ENCODE data around the gene CDH4.

CDH4 gene

GRCh38 chr20:61299104-61299503 lies 47.0 kb downstream of the CDH4 start:
- TF ChIP-seq, protein P1, sequence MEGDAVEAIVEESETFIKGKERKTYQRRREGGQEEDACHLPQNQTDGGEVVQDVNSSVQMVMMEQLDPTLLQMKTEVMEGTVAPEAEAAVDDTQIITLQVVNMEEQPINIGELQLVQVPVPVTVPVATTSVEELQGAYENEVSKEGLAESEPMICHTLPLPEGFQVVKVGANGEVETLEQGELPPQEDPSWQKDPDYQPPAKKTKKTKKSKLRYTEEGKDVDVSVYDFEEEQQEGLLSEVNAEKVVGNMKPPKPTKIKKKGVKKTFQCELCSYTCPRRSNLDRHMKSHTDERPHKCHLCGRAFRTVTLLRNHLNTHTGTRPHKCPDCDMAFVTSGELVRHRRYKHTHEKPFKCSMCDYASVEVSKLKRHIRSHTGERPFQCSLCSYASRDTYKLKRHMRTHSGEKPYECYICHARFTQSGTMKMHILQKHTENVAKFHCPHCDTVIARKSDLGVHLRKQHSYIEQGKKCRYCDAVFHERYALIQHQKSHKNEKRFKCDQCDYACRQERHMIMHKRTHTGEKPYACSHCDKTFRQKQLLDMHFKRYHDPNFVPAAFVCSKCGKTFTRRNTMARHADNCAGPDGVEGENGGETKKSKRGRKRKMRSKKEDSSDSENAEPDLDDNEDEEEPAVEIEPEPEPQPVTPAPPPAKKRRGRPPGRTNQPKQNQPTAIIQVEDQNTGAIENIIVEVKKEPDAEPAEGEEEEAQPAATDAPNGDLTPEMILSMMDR (IDR thresholded peaks at IDR 0.05; ENCODE audit: low read length, missing control alignments) = no peak
- DNase-seq (ENCODE audit: low read depth) = no peak
- H3K4me3 ChIP-seq (replicated peaks; ENCODE audit: low read depth, low read length) = no peak overlapping the region

- DNase-seq (ENCODE audit: low read depth) = no peak
- H3K4me3 ChIP-seq (replicated peaks; ENCODE audit: low read depth, low read length) = no peak overlapping the region
- TF ChIP-seq, protein P1 (IDR thresholded peaks at IDR 0.05; ENCODE audit: low read length, missing control alignments) = no peak
Measured at GRCh38 chr20:61299618-61300017, 47.6 kb downstream of the CDH4 start.

- no peak overlapping the region for H3K4me3 ChIP-seq (replicated peaks; ENCODE audit: low read depth, low read length)
- TF ChIP-seq, protein P1 (IDR thresholded peaks at IDR 0.05; ENCODE audit: low read length, missing control alignments) = no peak
- DNase-seq (ENCODE audit: low read depth) = no peak
Measured at GRCh38 chr20:61300293-61300692, 48.2 kb downstream of the CDH4 start.

- H3K4me3 ChIP-seq (replicated peaks; ENCODE audit: low read depth, low read length) = no peak overlapping the region
- no peak for DNase-seq (ENCODE audit: low read depth)
- TF ChIP-seq, protein P1 (IDR thresholded peaks at IDR 0.05; ENCODE audit: low read length, missing control alignments) = no peak
Measured at GRCh38 chr20:61300709-61301108, 48.6 kb downstream of the CDH4 start.

GRCh38 chr20:61301711-61302525 lies 49.9 kb downstream of the CDH4 start:
- no peak for DNase-seq (ENCODE audit: low read depth)
- TF ChIP-seq, protein P1 (IDR thresholded peaks at IDR 0.05; ENCODE audit: low read length, missing control alignments) = no peak
- no peak overlapping the region for H3K4me3 ChIP-seq (replicated peaks; ENCODE audit: low read depth, low read length)

DNA sequence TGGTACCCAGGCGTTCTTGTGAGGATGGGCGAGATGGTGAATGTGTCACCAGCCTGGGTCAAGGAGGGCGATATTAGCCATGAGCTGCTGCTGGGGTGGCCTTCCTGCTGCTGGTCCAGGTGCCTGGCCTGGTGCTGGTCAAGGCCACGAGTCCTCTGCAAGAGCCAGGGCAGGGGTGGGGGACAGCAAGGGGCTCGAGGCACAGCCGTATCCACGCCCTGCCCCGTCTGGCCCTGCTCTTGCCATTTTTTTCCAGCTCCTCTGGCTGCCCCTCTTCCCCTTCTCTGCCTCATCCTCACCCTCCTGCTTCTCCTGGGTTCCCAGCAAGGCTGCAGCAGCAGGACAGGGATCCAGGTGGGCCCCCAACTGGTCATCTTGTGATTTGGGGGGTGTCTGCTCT lies 51.2 kb downstream of the CDH4 start:
- DNase-seq (ENCODE audit: low read depth) = no peak
- TF ChIP-seq, protein P1 (IDR thresholded peaks at IDR 0.05; ENCODE audit: low read length, missing control alignments) = no peak
- no peak overlapping the region for H3K4me3 ChIP-seq (replicated peaks; ENCODE audit: low read depth, low read length)

GRCh38 chr20:61303675-61304074 lies 51.6 kb downstream of the CDH4 start:
- H3K4me3 ChIP-seq (replicated peaks; ENCODE audit: low read depth, low read length) = no peak overlapping the region
- TF ChIP-seq, protein P1 (IDR thresholded peaks at IDR 0.05; ENCODE audit: low read length, missing control alignments) = no peak
- DNase-seq (ENCODE audit: low read depth) = no peak
